ENCODE data around the gene SRPK3.

Gene SRPK3

GRCh38 chrX:153762626-153763173 lies 18.1 kb upstream of the SRPK3 start:
- TF ChIP-seq REST (IDR thresholded peaks at IDR 0.05; ENCODE audit: low read depth) (no peak), CREB1 (IDR thresholded peaks at IDR 0.05; ENCODE audit: low read depth) (no peak), MAX (IDR thresholded peaks at IDR 0.05) (no peak), YY1 (IDR thresholded peaks at IDR 0.05; ENCODE audit: low read depth) (no peak), USF1 (IDR thresholded peaks at IDR 0.05) (no peak), EP300 (IDR thresholded peaks at IDR 0.05; ENCODE audit: borderline replicate concordance) (no peak), CEBPB (IDR thresholded peaks at IDR 0.05) (no peak), NFIC (IDR thresholded peaks at IDR 0.05) (no peak), FOXM1 (IDR thresholded peaks at IDR 0.05; ENCODE audit: borderline replicate concordance, low read depth) (no peak), RAD21 (IDR thresholded peaks at IDR 0.05; ENCODE audit: low read depth) (no peak), TAF1 (IDR thresholded peaks at IDR 0.05; ENCODE audit: low read depth) (no peak), TCF12 (IDR thresholded peaks at IDR 0.05; ENCODE audit: low read depth) (no peak), TEAD4 (IDR thresholded peaks at IDR 0.05) (no peak)

GRCh38 chrX:153763298-153763932 lies 17.4 kb upstream of the SRPK3 start:
- TF ChIP-seq EP300 (IDR thresholded peaks at IDR 0.05; ENCODE audit: borderline replicate concordance) (no peak), RAD21 (IDR thresholded peaks at IDR 0.05; ENCODE audit: low read depth) (no peak)

- TF ChIP-seq FOXM1 (IDR thresholded peaks at IDR 0.05; ENCODE audit: borderline replicate concordance, low read depth) = no peak
- TF ChIP-seq YY1 (IDR thresholded peaks at IDR 0.05; ENCODE audit: low read depth) = no peak
- TF ChIP-seq TEAD4 (IDR thresholded peaks at IDR 0.05) = no peak
- TF ChIP-seq CREB1 (IDR thresholded peaks at IDR 0.05; ENCODE audit: low read depth) = no peak
- peak; percentile 89 for TF ChIP-seq RAD21 (IDR thresholded peaks at IDR 0.05; ENCODE audit: low read depth)
- no peak for TF ChIP-seq CEBPB (IDR thresholded peaks at IDR 0.05)
- TF ChIP-seq MAX (IDR thresholded peaks at IDR 0.05) = no peak
- no peak for TF ChIP-seq TCF12 (IDR thresholded peaks at IDR 0.05; ENCODE audit: low read depth)
Observed at GRCh38 chrX:153763989-153764755, 16.7 kb upstream of the SRPK3 start, which contains the start of gene PLXNB3. Gene PLXNB3 (plus strand): TSS chrX:153764249. CDS start chrX:153765536, 1,287 bp downstream.

- TF ChIP-seq ZBTB7A (IDR thresholded peaks at IDR 0.05; ENCODE audit: low read depth) = no peak
- TF ChIP-seq RAD21 (IDR thresholded peaks at IDR 0.05; ENCODE audit: low read depth) = no peak
- no peak for TF ChIP-seq TCF12 (IDR thresholded peaks at IDR 0.05; ENCODE audit: low read depth)
- no peak for TF ChIP-seq NFIC (IDR thresholded peaks at IDR 0.05)
- TF ChIP-seq TAF1 (IDR thresholded peaks at IDR 0.05; ENCODE audit: low read depth) = no peak
- no peak for TF ChIP-seq YY1 (IDR thresholded peaks at IDR 0.05; ENCODE audit: low read depth)
- no peak for TF ChIP-seq CEBPB (IDR thresholded peaks at IDR 0.05)
- TF ChIP-seq MAX (IDR thresholded peaks at IDR 0.05) = no peak
- TF ChIP-seq EP300 (IDR thresholded peaks at IDR 0.05; ENCODE audit: borderline replicate concordance) = no peak
- no peak for TF ChIP-seq FOXM1 (IDR thresholded peaks at IDR 0.05; ENCODE audit: borderline replicate concordance, low read depth)
- TF ChIP-seq CREB1 (IDR thresholded peaks at IDR 0.05; ENCODE audit: low read depth) = no peak
- no peak for TF ChIP-seq EGR1 (IDR thresholded peaks at IDR 0.05)
- TF ChIP-seq USF1 (IDR thresholded peaks at IDR 0.05) = no peak
- no peak for TF ChIP-seq TEAD4 (IDR thresholded peaks at IDR 0.05)
Observed at GRCh38 chrX:153764786-153765137, 16.1 kb upstream of the SRPK3 start.

GRCh38 chrX:153765138-153766079 lies 15.4 kb upstream of the SRPK3 start:
- TF ChIP-seq ZBTB7A (IDR thresholded peaks at IDR 0.05; ENCODE audit: low read depth) = no peak
- no peak for TF ChIP-seq TAF1 (IDR thresholded peaks at IDR 0.05; ENCODE audit: low read depth)
- no peak for TF ChIP-seq MAX (IDR thresholded peaks at IDR 0.05)
- TF ChIP-seq YY1 (IDR thresholded peaks at IDR 0.05; ENCODE audit: low read depth) = no peak
- TF ChIP-seq USF1 (IDR thresholded peaks at IDR 0.05) = no peak
- no peak for TF ChIP-seq REST (IDR thresholded peaks at IDR 0.05; ENCODE audit: low read depth)
- TF ChIP-seq RAD21 (IDR thresholded peaks at IDR 0.05; ENCODE audit: low read depth) = no peak
- TF ChIP-seq CEBPB (IDR thresholded peaks at IDR 0.05) = no peak
- no peak for TF ChIP-seq TEAD4 (IDR thresholded peaks at IDR 0.05)
- TF ChIP-seq NFIC (IDR thresholded peaks at IDR 0.05) = no peak
- TF ChIP-seq FOXM1 (IDR thresholded peaks at IDR 0.05; ENCODE audit: borderline replicate concordance, low read depth) = no peak
